Mesendoderm (in vitro differentiated cells): ENCODE data around the gene FGF22.
"Not testable (repeated sequence)": the region's sequence is repeated elsewhere in the genome, so short reads cannot be mapped to it uniquely, and the experiment has no call there.

Experiments
- DNase-seq: peaks from one replicate; pipeline ENCODE4 v3.0.0; 2013
- H2AK5ac ChIP-seq: 2 replicates; pipeline ENCODE4 v1.6.1; 2013; ENCODE audit warnings: low read length, inconsistent platforms
- H2BK120ac ChIP-seq: 2 replicates; pipeline ENCODE4 v1.6.1; 2013; ENCODE audit warnings: low read depth, mild to moderate bottlenecking, low read length, moderate library complexity, mixed read lengths
- H2BK15ac ChIP-seq: replicated peaks from 2 replicates; pipeline ENCODE4 v1.6.1; 2013; ENCODE audit warnings: low read depth, mild to moderate bottlenecking, moderate library complexity
- H2BK5ac ChIP-seq: 2 replicates; pipeline ENCODE4 v1.6.1; 2013; ENCODE audit warnings: low read length, inconsistent platforms
- H3K18ac ChIP-seq: 2 replicates; pipeline ENCODE4 v1.6.1; 2013; ENCODE audit warnings: mild to moderate bottlenecking, low read length, mixed read lengths
- H3K23ac ChIP-seq: one replicate; pipeline ENCODE4 v1.6.1; 2013; ENCODE audit warnings: low read length
- H3K27ac ChIP-seq: 2 replicates; pipeline ENCODE4 v1.5.1; 2013; ENCODE audit warnings: low read depth, mild to moderate bottlenecking, inconsistent platforms, low read length, moderate library complexity
- H3K27me3 ChIP-seq: 2 replicates; pipeline ENCODE4 v1.6.1; 2013; ENCODE audit warnings: low read length, control low read depth, mild to moderate bottlenecking, inconsistent platforms; ENCODE audit not compliant: insufficient read depth, poor library complexity
- H3K36me3 ChIP-seq: 2 replicates; pipeline ENCODE4 v1.6.1; 2013; ENCODE audit warnings: low read length, inconsistent platforms; ENCODE audit not compliant: control insufficient read depth, insufficient read depth
- H3K4ac ChIP-seq: one replicate; pipeline ENCODE4 v1.6.1; 2013; ENCODE audit warnings: low read depth, mild to moderate bottlenecking, low read length, moderate library complexity
- H3K4me1 ChIP-seq: 2 replicates; pipeline ENCODE4 v1.6.1; 2013; ENCODE audit warnings: low read depth, low read length, inconsistent platforms; ENCODE audit not compliant: control insufficient read depth
- H3K4me2 ChIP-seq: 2 replicates; pipeline ENCODE4 v1.6.1; 2013; ENCODE audit warnings: low read length
- H3K4me3 ChIP-seq: 2 replicates; pipeline ENCODE4 v1.5.1; 2013; ENCODE audit warnings: mild to moderate bottlenecking, low read length
- H3K56ac ChIP-seq: one replicate; pipeline ENCODE4 v1.6.1; 2013; ENCODE audit warnings: low read length
- H3K79me1 ChIP-seq: 2 replicates; pipeline ENCODE4 v1.6.1; 2013; ENCODE audit warnings: low read length, inconsistent platforms
- H3K79me2 ChIP-seq: 2 replicates; pipeline ENCODE4 v1.6.1; 2013; ENCODE audit warnings: mild to moderate bottlenecking, low read length; ENCODE audit not compliant: control insufficient read depth, insufficient read depth
- H3K9ac ChIP-seq: 2 replicates; pipeline ENCODE4 v1.6.1; 2013; ENCODE audit warnings: low read length, inconsistent platforms
- H4K5ac ChIP-seq: one replicate; pipeline ENCODE4 v1.6.1; 2013; ENCODE audit warnings: low read length
- H4K8ac ChIP-seq: one replicate; pipeline ENCODE4 v1.6.1; 2013; ENCODE audit warnings: low read depth, mild to moderate bottlenecking, control low read depth, low read length, moderate library complexity
- whole genome bisulfite sequencing: extraction: QIAGEN DNeasy Blood & Tissue Kit; methylation state at CpG from one replicate; pipeline ENCODE4 v1.1.7; 2013; ENCODE audit warnings: low lambda C conversion rate, missing lambda C conversion rate; ENCODE audit not compliant: insufficient coverage; ENCODE audit errors: extremely low coverage; 5-methylcytosine and 5-hydroxymethylcytosine counted together

The FGF22 gene

DNA sequence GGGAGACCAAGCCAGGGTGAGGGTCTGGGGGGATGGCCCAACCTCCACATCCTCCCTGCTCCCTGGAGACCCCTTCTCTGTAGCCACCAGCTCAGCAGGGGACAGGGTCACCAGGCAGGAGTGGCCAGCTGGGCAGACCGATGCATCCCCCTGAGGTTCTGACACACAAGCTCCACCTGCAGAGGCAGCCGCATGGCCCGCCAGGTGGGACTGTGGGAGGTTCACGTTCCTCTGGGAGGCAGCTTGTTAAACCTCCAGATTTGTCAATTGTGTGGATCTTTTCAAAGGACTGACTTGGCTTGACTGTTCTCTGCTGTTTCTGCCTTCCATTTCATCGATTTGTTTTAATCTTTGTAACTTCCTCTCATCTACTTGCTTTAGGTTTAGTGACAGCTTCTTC is 14.4 kb upstream of the FGF22 start:
- no peak overlapping the region for H4K5ac ChIP-seq
- H2BK5ac ChIP-seq = no peak overlapping the region
- H3K9ac ChIP-seq = no peak overlapping the region
- no peaks in the 10 kb centered on the region for H3K4me1 ChIP-seq
- H4K8ac ChIP-seq = no peak overlapping the region
- no peak overlapping the region for H3K18ac ChIP-seq
- H3K4me2 ChIP-seq = no peak overlapping the region
- H3K56ac ChIP-seq = no peak overlapping the region
- no peak overlapping the region for H2BK15ac ChIP-seq
- H3K4me3 ChIP-seq = no peak overlapping the region
- no CpG with 5 or more reads among the region's 5 CpGs for WGBS
- no peak overlapping the region for H3K4ac ChIP-seq
- H3K27me3 ChIP-seq = no peaks in the 10 kb centered on the region
- H3K79me2 ChIP-seq = peaks cover 2% of the 10 kb centered on the region
- H2BK120ac ChIP-seq = no peak overlapping the region
- no peak overlapping the region for H3K27ac ChIP-seq
- H3K36me3 ChIP-seq = peaks cover 2% of the 10 kb centered on the region
- H3K79me1 ChIP-seq = no peaks in the 10 kb centered on the region
- H2AK5ac ChIP-seq = no peak overlapping the region
- no peak overlapping the region for H3K23ac ChIP-seq
- DNase-seq = no peak

DNA sequence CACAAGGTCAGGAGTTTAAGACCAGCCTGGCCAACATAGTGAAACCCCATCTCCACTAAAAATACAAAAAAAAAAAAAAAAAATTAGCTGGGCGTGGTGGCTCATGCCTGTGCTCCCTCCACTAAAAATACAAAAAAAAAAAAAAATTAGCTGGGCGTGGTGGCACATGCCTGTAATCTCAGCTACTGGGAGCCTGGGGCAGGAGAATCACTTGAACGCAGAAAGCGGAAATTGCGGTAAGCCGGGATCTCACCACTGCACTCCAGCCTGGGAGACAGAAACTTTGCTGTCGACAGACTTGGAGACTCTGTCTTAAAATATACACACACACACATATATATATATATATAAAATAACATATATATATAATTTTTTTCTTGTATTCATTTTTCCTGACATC is 13.1 kb upstream of the FGF22 start:
- not testable (repeated sequence) for H2BK120ac ChIP-seq, H3K56ac ChIP-seq, H3K36me3 ChIP-seq, H3K9ac ChIP-seq, H3K27ac ChIP-seq, H3K4me1 ChIP-seq, H3K4ac ChIP-seq, H4K5ac ChIP-seq, H3K23ac ChIP-seq, H2AK5ac ChIP-seq, H4K8ac ChIP-seq, H2BK15ac ChIP-seq, H2BK5ac ChIP-seq, H3K79me1 ChIP-seq, H3K4me3 ChIP-seq, H3K79me2 ChIP-seq, H3K18ac ChIP-seq, DNase-seq, H3K4me2 ChIP-seq, H3K27me3 ChIP-seq
- WGBS = no CpG with 5 or more reads among the region's 7 CpGs

DNA sequence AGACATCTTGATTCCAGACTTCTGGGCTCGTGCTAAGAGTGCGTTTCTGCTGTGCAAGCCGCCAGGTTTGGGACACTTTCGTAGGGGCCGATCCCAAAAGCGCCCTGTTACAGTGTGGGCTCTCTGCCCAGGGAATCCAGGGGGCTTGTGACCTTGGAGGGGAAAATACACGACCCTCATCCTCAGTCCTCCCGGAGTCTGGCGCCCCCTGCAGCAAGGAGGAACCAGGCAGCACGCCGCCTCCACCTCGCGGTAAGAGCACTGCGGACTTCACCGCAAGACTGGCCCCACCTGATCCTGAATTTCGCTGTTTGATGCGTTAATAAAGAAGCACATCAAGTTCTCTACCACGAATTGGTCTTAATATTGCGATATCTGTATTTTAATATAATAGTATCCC is 11.5 kb upstream of the FGF22 start:
- peak; percentile 51 for DNase-seq
- peaks cover 5% of the 10 kb centered on the region for H3K79me2 ChIP-seq
- no peaks in the 10 kb centered on the region for H3K4me1 ChIP-seq
- no peaks in the 10 kb centered on the region for H3K36me3 ChIP-seq
- no peak overlapping the region for H3K9ac ChIP-seq
- H3K27ac ChIP-seq = no peak overlapping the region
- H3K4ac ChIP-seq = no peak overlapping the region
- H2BK15ac ChIP-seq = no peak overlapping the region
- peaks cover 1% of the 10 kb centered on the region for H3K79me1 ChIP-seq
- no CpG with 5 or more reads among the region's 19 CpGs for WGBS
- H3K56ac ChIP-seq = no peak overlapping the region
- no peak overlapping the region for H4K8ac ChIP-seq
- H4K5ac ChIP-seq = no peak overlapping the region
- H2BK120ac ChIP-seq = no peak overlapping the region
- no peak overlapping the region for H3K18ac ChIP-seq
- no peak overlapping the region for H2BK5ac ChIP-seq
- H3K4me2 ChIP-seq = no peak overlapping the region
- no peak overlapping the region for H3K23ac ChIP-seq
- no peaks in the 10 kb centered on the region for H3K27me3 ChIP-seq
- H2AK5ac ChIP-seq = no peak overlapping the region
- no peak overlapping the region for H3K4me3 ChIP-seq

DNA sequence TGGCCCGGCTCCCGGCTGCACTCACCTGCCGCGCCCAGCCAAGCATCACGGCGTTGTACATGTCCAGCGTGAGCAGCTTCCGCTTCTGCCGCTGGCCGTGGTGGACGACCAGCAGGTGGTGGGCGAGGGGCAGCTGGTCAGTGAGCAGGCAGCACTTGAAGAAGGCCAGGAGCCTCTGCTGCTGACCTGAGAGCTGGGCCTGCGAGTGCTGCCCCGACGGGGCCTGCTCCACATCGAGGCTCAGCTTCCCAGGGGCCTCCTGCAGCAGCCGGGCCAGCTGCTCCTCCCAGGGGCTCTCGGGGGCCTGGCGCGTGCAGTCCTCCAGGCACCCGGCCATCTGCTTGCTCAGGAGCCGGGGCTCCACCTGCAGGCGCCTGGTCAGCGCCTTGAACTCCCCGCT is 10.2 kb upstream of the FGF22 start:
- H2BK15ac ChIP-seq, H3K79me1 ChIP-seq, H2BK120ac ChIP-seq, H3K4me1 ChIP-seq, H3K4me2 ChIP-seq, H3K4me3 ChIP-seq, H3K4ac ChIP-seq, H3K23ac ChIP-seq, H3K56ac ChIP-seq, H2BK5ac ChIP-seq, H3K79me2 ChIP-seq, H3K36me3 ChIP-seq, H4K5ac ChIP-seq, H3K27ac ChIP-seq, H4K8ac ChIP-seq, H3K27me3 ChIP-seq, DNase-seq, H3K18ac ChIP-seq, H3K9ac ChIP-seq, H2AK5ac ChIP-seq: not testable (repeated sequence)
- no CpG with 5 or more reads among the region's 25 CpGs for WGBS

DNA sequence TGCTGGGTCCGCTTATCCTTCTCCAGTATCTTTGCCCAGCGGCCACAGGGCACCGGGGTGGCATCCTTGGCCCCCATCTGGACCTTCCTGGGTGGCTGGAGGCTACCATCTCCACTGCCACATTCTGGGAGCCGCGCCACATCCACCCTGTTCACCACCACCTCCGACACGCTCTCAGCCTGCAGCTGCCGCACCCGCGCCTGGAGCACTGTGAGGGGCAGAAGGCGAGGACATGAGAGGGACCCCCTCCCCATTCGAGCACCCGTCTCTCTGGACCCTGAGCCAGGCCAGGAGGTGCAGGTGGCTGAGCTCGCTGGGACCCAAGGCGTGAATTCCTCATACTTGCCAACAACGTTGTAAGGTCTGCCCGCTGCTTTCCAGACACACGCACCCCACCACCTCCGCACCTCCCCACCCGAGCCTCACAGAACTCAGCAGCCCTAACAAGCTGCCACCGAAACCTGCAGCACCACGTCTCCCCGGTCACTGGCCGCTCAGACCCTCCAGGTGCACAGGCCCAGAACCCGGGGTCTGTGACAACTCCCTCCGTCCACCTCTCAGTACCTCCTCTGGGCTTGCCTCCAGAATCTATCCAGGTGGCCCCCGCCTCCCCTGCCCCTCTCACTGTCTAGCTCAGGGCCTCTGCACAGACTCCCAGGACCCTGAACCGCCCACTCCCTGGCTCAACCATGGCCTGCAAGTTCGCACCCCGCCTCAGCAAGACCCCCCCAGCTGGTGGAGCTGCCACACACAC is 9.5 kb upstream of the FGF22 start:
- Histone ChIP-seq H3K4me3 (no peak overlapping the region), H3K4ac (no peak overlapping the region), H4K5ac (no peak overlapping the region), H3K56ac (no peak overlapping the region), H3K27me3 (no peaks in the 10 kb centered on the region), H3K4me1 (peaks cover 3% of the 10 kb centered on the region), H2AK5ac (no peak overlapping the region), H3K79me1 (peaks cover 4% of the 10 kb centered on the region), H3K18ac (no peak overlapping the region), H3K23ac (no peak overlapping the region), H4K8ac (no peak overlapping the region), H3K27ac (no peak overlapping the region), H3K4me2 (no peak overlapping the region), H3K36me3 (no peaks in the 10 kb centered on the region), H2BK5ac (no peak overlapping the region), H3K79me2 (peaks cover 7% of the 10 kb centered on the region), H2BK120ac (no peak overlapping the region), H2BK15ac (no peak overlapping the region), H3K9ac (no peak overlapping the region)
- no peak for DNase-seq
- WGBS = no CpG with 5 or more reads among the region's 30 CpGs

DNA sequence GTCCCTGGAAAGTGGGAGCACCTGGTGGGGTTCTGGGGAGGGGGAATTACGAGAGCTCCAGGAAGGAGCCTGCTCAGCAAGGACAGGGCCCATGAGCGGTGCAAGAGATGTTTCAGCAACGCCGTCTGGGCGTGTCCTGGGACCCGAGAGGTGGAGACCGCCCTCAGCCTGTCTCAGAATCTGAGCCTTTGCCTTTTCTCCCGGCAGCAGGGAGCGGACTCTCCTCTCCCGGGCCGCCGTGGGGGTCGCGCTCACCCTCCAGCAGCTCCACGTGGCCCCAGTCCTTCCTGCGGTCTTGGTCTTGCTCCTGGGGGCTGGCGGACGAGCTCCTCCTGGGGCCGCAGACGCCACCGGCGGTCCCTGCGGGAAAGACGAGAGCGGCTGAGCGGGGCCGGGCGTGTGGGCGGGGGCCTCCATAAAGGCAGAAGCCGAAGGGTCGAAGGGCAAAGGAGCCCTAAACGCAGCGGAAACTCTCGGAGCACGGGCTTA is 7.1 kb upstream of the FGF22 start:
- Histone ChIP-seq H4K5ac (no peak overlapping the region), H3K36me3 (no peaks in the 10 kb centered on the region), H2BK15ac (no peak overlapping the region), H2BK120ac (no peak overlapping the region), H3K56ac (peak overlapping the region; percentile 99), H3K4ac (peak overlapping the region; percentile 70), H3K4me3 (peak overlapping the region; percentile 99), H3K27ac (no peak overlapping the region), H3K23ac (no peak overlapping the region), H3K18ac (peak overlapping the region; percentile 78), H3K79me2 (peaks cover 7% of the 10 kb centered on the region), H2AK5ac (no peak overlapping the region), H4K8ac (no peak overlapping the region), H3K9ac (peak overlapping the region; percentile 97), H3K4me2 (peak overlapping the region; percentile 87), H2BK5ac (no peak overlapping the region), H3K27me3 (no peaks in the 10 kb centered on the region), H3K4me1 (peaks cover 3% of the 10 kb centered on the region), H3K79me1 (peaks cover 4% of the 10 kb centered on the region)
- WGBS = no CpG with 5 or more reads among the region's 35 CpGs
- peak; percentile 82 for DNase-seq
